NCI-H2196 (cell line): ENCODE data around the gene MAST4.

ENCODE experiments used
- DNase-seq: peaks from one replicate; lab custom pipeline; 2025; ENCODE audit not compliant: unreplicated experiment; lab: John Stamatoyannopoulos, UW

The MAST4 gene

GRCh38 chr5:66603164-66603563 lies 7.0 kb downstream of the MAST4 start:
- no peak for DNase-seq

GRCh38 chr5:66603881-66604280 lies 7.7 kb downstream of the MAST4 start:
- DNase-seq: no peak

- DNase-seq: no peak
These were observed 10.5 kb downstream of the MAST4 start for GRCh38 chr5:66606713-66607112.

GRCh38 chr5:66608501-66608900 lies 12.3 kb downstream of the MAST4 start:
- DNase-seq: no peak

- no peak for DNase-seq
These were observed 13.4 kb downstream of the MAST4 start for GRCh38 chr5:66609615-66610014.

GRCh38 chr5:66612226-66612625 lies 16.0 kb downstream of the MAST4 start:
- no peak for DNase-seq

- no peak for DNase-seq
These were observed 18.9 kb downstream of the MAST4 start for GRCh38 chr5:66615136-66615535.

- no peak for DNase-seq
These were observed 19.7 kb downstream of the MAST4 start for GRCh38 chr5:66615894-66616293.

GRCh38 chr5:66616520-66617225 lies 20.5 kb downstream of the MAST4 start:
- DNase-seq: no peak

- no peak for DNase-seq
These were observed 21.2 kb downstream of the MAST4 start for GRCh38 chr5:66617226-66617861.

GRCh38 chr5:66617991-66618768 lies 22.0 kb downstream of the MAST4 start:
- no peak for DNase-seq

- DNase-seq: no peak
These were observed 24.5 kb downstream of the MAST4 start for GRCh38 chr5:66620711-66621110.

GRCh38 chr5:66621146-66621545 lies 25.0 kb downstream of the MAST4 start:
- no peak for DNase-seq

- no peak for DNase-seq
These were observed 25.5 kb downstream of the MAST4 start for GRCh38 chr5:66621736-66622135.

GRCh38 chr5:66628561-66628960 lies 32.4 kb downstream of the MAST4 start:
- DNase-seq: no peak

- DNase-seq: no peak
These were observed 33.3 kb downstream of the MAST4 start for GRCh38 chr5:66629446-66629845.

GRCh38 chr5:66633754-66634153 lies 37.6 kb downstream of the MAST4 start:
- DNase-seq: no peak

GRCh38 chr5:66634601-66635000 lies 38.4 kb downstream of the MAST4 start:
- no peak for DNase-seq

GRCh38 chr5:66637994-66638393 lies 41.8 kb downstream of the MAST4 start:
- no peak for DNase-seq

- no peak for DNase-seq
These were observed 42.8 kb downstream of the MAST4 start for GRCh38 chr5:66639037-66639436.

GRCh38 chr5:66642538-66642937 lies 46.3 kb downstream of the MAST4 start:
- no peak for DNase-seq

GRCh38 chr5:66643387-66643786 lies 47.2 kb downstream of the MAST4 start:
- DNase-seq: no peak
